T-cell (primary cell): ENCODE measurements around the gene PROK2. TPM values are rescaled to one million over a fixed set of nuclear protein-coding genes. Genes with fewer than 3 reads are reported as not detected.

Source experiments
- ATAC-seq, 4 experiments: fragments of 200-7000 bp in 3 of 4; fragments of 150-1000 bp in 1 of 4; cut with Tn5 transposase; replicated peaks in 1 of 4; 1 replicate in 3 of 4; 2 replicates in 1 of 4; pipeline ENCODE4 v1.10.0; 2021; ENCODE audit warnings: moderate library complexity in 3 of 4, mild to moderate bottlenecking in 2 of 4, moderate number of reproducible peaks in 1 of 4
- CTCF ChIA-PET, 2 donors: fragments of 300-600 bp; sonication (Branson Sonifier 250); formaldehyde crosslinking; loops; one replicate each; lab custom pipeline; 2022; ENCODE audit warnings: antibody characterized with exemption in 2 of 2; lab: Charles Lee
- POLR2A ChIA-PET, 2 donors: fragments of 300-600 bp; sonication (Branson Sonifier 250); formaldehyde crosslinking; loops; one replicate each; lab custom pipeline; 2022; ENCODE audit warnings: antibody characterized with exemption in 2 of 2; lab: Charles Lee
- DNase-seq, 35 experiments: peaks; one replicate each; pipeline versions ENCODE4 v3.0.0 to v3.0.0-alpha.2; 2013 to 2023
- H3K27ac ChIP-seq: one replicate; pipeline ENCODE4 v1.5.1; 2013; ENCODE audit warnings: low read length
- H3K27me3 ChIP-seq, 2 experiments: replicated peaks in 1 of 2; 1 replicate in 1 of 2; 2 replicates in 1 of 2; pipeline versions ENCODE4 v1.6.1 to v1.7.0; 2013; ENCODE audit warnings: low read length in 1 of 2, mixed read lengths in 1 of 2; ENCODE audit not compliant: control insufficient read depth in 2 of 2, insufficient read depth in 2 of 2; ENCODE audit errors: extremely low read depth in 1 of 2
- H3K36me3 ChIP-seq, 2 donors: 1 replicate in 1 of 2; 2 replicates in 1 of 2; pipeline versions ENCODE4 v1.6.1 to v1.7.0; 2013; ENCODE audit warnings: low read length in 1 of 2; ENCODE audit not compliant: control insufficient read depth in 2 of 2, insufficient read depth in 1 of 2; ENCODE audit errors: extremely low read depth in 1 of 2
- H3K4me1 ChIP-seq, 2 experiments: 1 replicate in 1 of 2; 2 replicates in 1 of 2; pipeline versions ENCODE4 v1.6.1 to v1.7.0; 2013; ENCODE audit warnings: low read length in 2 of 2, mixed read lengths in 1 of 2; ENCODE audit not compliant: insufficient read depth in 2 of 2, control insufficient read depth in 1 of 2; ENCODE audit errors: extremely low read depth in 1 of 2
- H3K4me3 ChIP-seq, 2 donors: 1 replicate in 1 of 2; 2 replicates in 1 of 2; pipeline versions ENCODE4 v1.5.1 to v1.7.0; 2013; ENCODE audit warnings: mild to moderate bottlenecking in 2 of 2, low read length in 1 of 2, moderate library complexity in 1 of 2; ENCODE audit not compliant: control insufficient read depth in 1 of 2; ENCODE audit errors: extremely low read depth in 1 of 2
- H3K9me3 ChIP-seq: 2 replicates; pipeline ENCODE4 v1.7.0; 2013
- H3K27ac Mint-ChIP-seq, 2 donors: one replicate each; pipeline ENCODE4 v1.8.0; 2020 to 2021; ENCODE audit warnings: mild to moderate bottlenecking in 2 of 2, mixed read lengths in 2 of 2
- H3K27me3 Mint-ChIP-seq, 2 donors: one replicate each; pipeline ENCODE4 v1.8.0; 2021 to 2022; ENCODE audit warnings: mixed read lengths in 2 of 2
- H3K36me3 Mint-ChIP-seq: one replicate; pipeline ENCODE4 v1.8.0; 2021; ENCODE audit warnings: mixed read lengths
- H3K4me1 Mint-ChIP-seq, 3 donors: one replicate each; pipeline ENCODE4 v1.8.0; 2020 to 2022; ENCODE audit warnings: mixed read lengths in 3 of 3, mild to moderate bottlenecking in 1 of 3
- H3K4me3 Mint-ChIP-seq, 3 donors: one replicate each; pipeline ENCODE4 v1.8.0; 2020 to 2022; ENCODE audit warnings: mild to moderate bottlenecking in 3 of 3, mixed read lengths in 3 of 3, moderate library complexity in 3 of 3
- H3K9me3 Mint-ChIP-seq, 3 donors: one replicate each; pipeline ENCODE4 v1.8.0; 2020 to 2022; ENCODE audit warnings: mixed read lengths in 3 of 3
- WGBS: methylation state at CpG from one replicate; pipeline ENCODE4 v1.1.5; 2013; ENCODE audit warnings: missing lambda C conversion rate; ENCODE audit not compliant: insufficient coverage; 5-methylcytosine and 5-hydroxymethylcytosine counted together
- total RNA-seq, 35 experiments: library from RNA in 6 of 35; stranded (reverse) in 6 of 35; fragments of 120-200 nt in 1 of 35; gene quantifications; one replicate each; pipeline versions ENCODE4 v1.2.1 to v1.2.4 and lab custom pipeline; 2013 to 2026

The PROK2 gene
- total RNA-seq, 5 donors from 2014 or later (not counting 1 experiment from before 2014, with no cell fraction given): 0.42 to 1.9 (median 0.63) TPM

DNA sequence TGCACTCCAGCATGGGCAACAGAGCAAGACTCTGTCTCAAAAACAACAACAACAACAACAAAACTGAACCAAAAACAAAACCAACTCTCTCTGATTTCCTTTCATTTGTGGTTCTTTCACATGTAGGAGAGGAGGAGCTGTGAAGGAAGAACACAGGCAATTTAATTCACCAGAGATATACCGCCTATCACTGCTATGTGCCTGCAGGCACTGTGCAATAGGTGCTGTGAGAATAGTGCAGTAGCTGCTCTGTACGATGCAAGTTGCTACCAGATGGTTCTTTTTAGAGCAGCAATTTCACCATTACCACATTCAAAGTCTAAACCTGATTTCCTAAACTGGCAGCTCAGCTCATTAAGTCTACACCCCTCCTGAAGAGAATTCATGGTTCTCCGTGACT, 11.3 kb upstream of the PROK2 start:
- Mint-ChIP-seq H3K9me3 (no peaks in the 10 kb centered on the region), H3K27me3 (peaks cover 0 to 12% of the 10 kb centered on the region in 2 donors)
- WGBS: no CpG with 5 or more reads among the region's 3 CpGs

DNA sequence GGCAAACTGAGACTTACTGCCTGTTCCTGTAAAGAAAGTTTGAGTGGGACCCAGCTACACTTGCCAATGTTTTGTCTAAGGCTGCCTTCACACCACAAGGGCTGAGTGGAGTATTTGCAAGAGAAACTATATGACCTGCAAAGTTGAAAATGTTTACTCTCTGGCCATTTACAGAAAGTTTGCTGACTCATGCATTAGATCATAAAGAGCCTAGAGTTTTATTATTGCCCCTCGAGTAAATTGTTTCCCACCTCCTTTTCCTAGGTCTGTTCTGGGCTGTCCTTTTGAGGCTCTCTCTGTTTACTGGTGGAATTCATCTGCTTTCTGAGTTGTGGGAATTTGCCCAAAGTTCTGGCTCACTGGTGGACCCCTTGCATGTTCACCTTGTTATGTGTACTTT, 6.7 kb upstream of the PROK2 start:
- Mint-ChIP-seq H3K27ac (no peak overlapping the region), H3K36me3 (no peaks in the 10 kb centered on the region), H3K27me3 (peaks cover 3 to 4% of the 10 kb centered on the region in 2 donors), H3K9me3 (no peaks in the 10 kb centered on the region), H3K4me1 (peaks cover 0 to 4% (median 0%) of the 10 kb centered on the region in 3 donors), H3K4me3 (no peak overlapping the region)
- no peaks in the 10 kb centered on the region for H3K36me3 ChIP-seq
- ChIA-PET CTCF (no interaction called here), POLR2A (interaction anchor here in 1 of 2 donors (0.6 kb wide), 1 partner anchor 437 kb away, joined by 3 read pairs; no protein-coding TSS in a partner anchor)
- H3K27me3 ChIP-seq: no peaks in the 10 kb centered on the region
- WGBS: no CpG with 5 or more reads among the region's 1 CpG
- H3K4me3 ChIP-seq: no peak overlapping the region
- DNase-seq (no peak), ATAC-seq (no peak)
- no peaks in the 10 kb centered on the region for H3K9me3 ChIP-seq
- H3K27ac ChIP-seq: no peak overlapping the region
- no peaks in the 10 kb centered on the region for H3K4me1 ChIP-seq

More for the DNA sequence above, 11.3 kb upstream of the PROK2 start:
- H3K4me1 ChIP-seq: no peaks in the 10 kb centered on the region
- CTCF ChIA-PET: interaction anchor here in 1 of 2 donors (0.6 kb wide), 1 partner anchor 104 kb away, joined by 3 read pairs; no protein-coding TSS in a partner anchor
- H3K4me3 ChIP-seq: no peak overlapping the region
- no peaks in the 10 kb centered on the region for H3K36me3 ChIP-seq
- H3K27ac Mint-ChIP-seq: peak overlapping the region in 1 of 2 donors; percentile 49
- POLR2A ChIA-PET: interaction anchor here in 1 of 2 donors (1.1 kb wide), 1 partner anchor 15 kb away, joined by 4 read pairs; no protein-coding TSS in a partner anchor
- DNase-seq: peak in 1 of 35 experiments; percentile 14
- no peak overlapping the region for H3K27ac ChIP-seq
- no peak for ATAC-seq
- peaks cover 0 to 4% of the 10 kb centered on the region in 2 experiments for H3K27me3 ChIP-seq
- no peaks in the 10 kb centered on the region for H3K9me3 ChIP-seq
- H3K36me3 Mint-ChIP-seq: no peaks in the 10 kb centered on the region
- H3K4me3 Mint-ChIP-seq: no peak overlapping the region
- H3K4me1 Mint-ChIP-seq: peaks cover 0 to 4% (median 0%) of the 10 kb centered on the region in 3 donors

GRCh38 chr3:71789922-71790321, 5.0 kb upstream of the PROK2 start:
- H3K27me3 Mint-ChIP-seq: peaks cover 15 to 16% of the 10 kb centered on the region in 2 donors

GRCh38 chr3:71787851-71788405, 3.0 kb upstream of the PROK2 start:
- Histone ChIP-seq H3K4me1 (peaks cover 5 to 15% of the 10 kb centered on the region in 2 experiments), H3K27me3 (peaks cover 14% of the 10 kb centered on the region in 2 experiments), H3K4me3 (no peak overlapping the region), H3K36me3 (no peaks in the 10 kb centered on the region), H3K9me3 (no peaks in the 10 kb centered on the region), H3K27ac (no peak overlapping the region)
- no peaks in the 10 kb centered on the region for H3K9me3 Mint-ChIP-seq
- no peaks in the 10 kb centered on the region for H3K36me3 Mint-ChIP-seq
- ChIA-PET POLR2A (interaction anchor here in 1 of 2 donors (0.6 kb wide), 1 partner anchor 35 kb away, joined by 3 read pairs; no protein-coding TSS in a partner anchor), CTCF (no interaction called here)
- H3K4me3 Mint-ChIP-seq: no peak overlapping the region
- peaks cover 10 to 18% (median 14%) of the 10 kb centered on the region in 3 donors for H3K4me1 Mint-ChIP-seq
- WGBS: 88% methylated on average over 3 of the region's 7 CpGs
- ATAC-seq (no peak), DNase-seq (no peak)
- H3K27me3 Mint-ChIP-seq: peaks cover 23 to 29% of the 10 kb centered on the region in 2 donors
- no peak overlapping the region for H3K27ac Mint-ChIP-seq

More at GRCh38 chr3:71789922-71790321, 5.0 kb upstream of the PROK2 start:
- Mint-ChIP-seq H3K36me3 (no peaks in the 10 kb centered on the region), H3K4me1 (peaks cover 0 to 8% (median 5%) of the 10 kb centered on the region in 3 donors), H3K9me3 (no peaks in the 10 kb centered on the region), H3K27ac (no peak overlapping the region), H3K4me3 (no peak overlapping the region)
- Histone ChIP-seq H3K4me3 (no peak overlapping the region), H3K36me3 (no peaks in the 10 kb centered on the region), H3K27ac (no peak overlapping the region), H3K27me3 (peaks cover 5 to 7% of the 10 kb centered on the region in 2 experiments), H3K4me1 (peaks cover 0 to 7% of the 10 kb centered on the region in 2 experiments), H3K9me3 (no peaks in the 10 kb centered on the region)
- no peak for ATAC-seq
- ChIA-PET CTCF (no interaction called here), POLR2A (interaction anchor here in 1 of 2 donors (0.6 kb wide), 1 partner anchor 11 kb away, joined by 5 read pairs; no protein-coding TSS in a partner anchor)
- WGBS: no CpG with 5 or more reads among the region's 1 CpG
- no peak for DNase-seq

DNA sequence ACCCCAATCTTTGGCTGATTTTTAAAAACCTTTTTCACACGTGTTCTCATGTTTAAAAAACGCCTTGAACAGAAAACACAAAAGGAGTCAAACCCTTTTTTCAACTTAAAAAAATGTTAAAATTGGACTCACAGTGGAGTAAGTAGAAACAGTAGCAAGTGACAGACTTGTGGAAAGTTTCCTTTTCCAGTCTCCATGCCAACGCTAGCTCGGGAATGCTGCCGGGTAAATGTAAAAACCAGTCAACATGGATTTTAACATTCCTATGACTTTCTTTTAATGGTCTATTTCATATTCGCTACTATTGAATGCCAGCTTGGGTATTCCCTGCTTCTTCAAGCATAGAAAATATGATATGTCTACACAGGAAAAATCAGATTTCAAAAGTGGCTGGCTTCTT, 1.6 kb upstream of the PROK2 start:
- Histone ChIP-seq H3K4me3 (no peak overlapping the region), H3K36me3 (no peaks in the 10 kb centered on the region), H3K9me3 (no peaks in the 10 kb centered on the region), H3K27ac (no peak overlapping the region), H3K27me3 (peaks cover 14% of the 10 kb centered on the region in 2 experiments), H3K4me1 (peaks cover 5 to 15% of the 10 kb centered on the region in 2 experiments)
- Mint-ChIP-seq H3K36me3 (no peaks in the 10 kb centered on the region), H3K9me3 (no peaks in the 10 kb centered on the region), H3K27ac (no peak overlapping the region), H3K4me1 (peaks cover 10 to 18% (median 14%) of the 10 kb centered on the region in 3 donors), H3K27me3 (peaks cover 31 to 37% of the 10 kb centered on the region in 2 donors), H3K4me3 (no peak overlapping the region)
- DNase-seq: no peak
- POLR2A ChIA-PET: no interaction called here
- no CpG with 5 or more reads among the region's 6 CpGs for WGBS
- ATAC-seq: no peak
- CTCF ChIA-PET: no interaction called here

- H3K36me3 Mint-ChIP-seq: no peaks in the 10 kb centered on the region
- ATAC-seq (no peak), DNase-seq (no peak)
- H3K4me1 Mint-ChIP-seq: peaks cover 10 to 18% (median 14%) of the 10 kb centered on the region in 3 donors
- WGBS: 57% methylated on average over 5 of the region's 8 CpGs
- CTCF ChIA-PET: no interaction called here
- Histone ChIP-seq H3K36me3 (no peaks in the 10 kb centered on the region), H3K27me3 (peaks cover 14 to 17% of the 10 kb centered on the region in 2 experiments), H3K4me1 (peaks cover 5 to 15% of the 10 kb centered on the region in 2 experiments), H3K4me3 (no peak overlapping the region), H3K9me3 (no peaks in the 10 kb centered on the region), H3K27ac (no peak overlapping the region)
- POLR2A ChIA-PET: no interaction called here
- peak overlapping the region in 2 of 3 donors; percentile 61 to 80 for H3K4me3 Mint-ChIP-seq
- no peaks in the 10 kb centered on the region for H3K9me3 Mint-ChIP-seq
- H3K27me3 Mint-ChIP-seq: peaks cover 34 to 40% of the 10 kb centered on the region in 2 donors
- H3K27ac Mint-ChIP-seq: no peak overlapping the region
These were observed 1.2 kb upstream of the PROK2 start for GRCh38 chr3:71786217-71786549.
